ENCODE measurements around the gene PRDX6. TPM values are rescaled to one million over a fixed set of nuclear protein-coding genes. Genes with fewer than 3 reads are reported as not detected.

The PRDX6 gene
- total and polyA plus RNA-seq, 2 of the 4 experiments (the other 2 are of a cell fraction): 373 to 426 TPM

- dilution Hi-C loops (cut with HindIII; ENCODE audit: low sequenced_read_pairs, unreplicated experiment): no loop called here
- TF ChIP-seq BHLHE40 (IDR thresholded peaks at IDR 0.05; ENCODE audit: low read depth, low read length): no peak
- no peak for TF ChIP-seq CHD1 (IDR thresholded peaks at IDR 0.05; ENCODE audit: low read depth, low read length)
- TF ChIP-seq MXI1 (IDR thresholded peaks at IDR 0.05; ENCODE audit: borderline replicate concordance, low read depth, low read length): no peak
- TF ChIP-seq FOS (IDR thresholded peaks at IDR 0.05; ENCODE audit: low read depth, low read length): no peak
- TF ChIP-seq, protein P1, sequence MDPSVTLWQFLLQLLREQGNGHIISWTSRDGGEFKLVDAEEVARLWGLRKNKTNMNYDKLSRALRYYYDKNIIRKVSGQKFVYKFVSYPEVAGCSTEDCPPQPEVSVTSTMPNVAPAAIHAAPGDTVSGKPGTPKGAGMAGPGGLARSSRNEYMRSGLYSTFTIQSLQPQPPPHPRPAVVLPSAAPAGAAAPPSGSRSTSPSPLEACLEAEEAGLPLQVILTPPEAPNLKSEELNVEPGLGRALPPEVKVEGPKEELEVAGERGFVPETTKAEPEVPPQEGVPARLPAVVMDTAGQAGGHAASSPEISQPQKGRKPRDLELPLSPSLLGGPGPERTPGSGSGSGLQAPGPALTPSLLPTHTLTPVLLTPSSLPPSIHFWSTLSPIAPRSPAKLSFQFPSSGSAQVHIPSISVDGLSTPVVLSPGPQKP (IDR thresholded peaks at IDR 0.05; ENCODE audit: borderline replicate concordance, low read depth, low read length): no peak
- no peak for TF ChIP-seq SMC3 (IDR thresholded peaks at IDR 0.05; ENCODE audit: low read depth, low read length)
- TF ChIP-seq RCOR1 (IDR thresholded peaks at IDR 0.05; ENCODE audit: insufficient replicate concordance, low read length): no peak
- no peak for TF ChIP-seq CEBPB (IDR thresholded peaks at IDR 0.05; ENCODE audit: low read depth, low read length)
- TF ChIP-seq NFE2L2 (IDR thresholded peaks at IDR 0.05; ENCODE audit: low read depth, low read length): no peak
- no peak for TF ChIP-seq CTCF (conservative IDR thresholded peaks at IDR 0.05; ENCODE audit: low read depth, low read length)
- TF ChIP-seq RAD21 (IDR thresholded peaks at IDR 0.05; ENCODE audit: low read length): no peak
- no peak for TF ChIP-seq POLR2A (IDR thresholded peaks at IDR 0.05; ENCODE audit: low read depth, low read length)
- TF ChIP-seq MAZ (IDR thresholded peaks at IDR 0.05; ENCODE audit: borderline replicate concordance, low read depth, low read length): no peak
- TF ChIP-seq RFX5 (IDR thresholded peaks at IDR 0.05; ENCODE audit: low read depth, low read length): no peak
- TF ChIP-seq MAFK (IDR thresholded peaks at IDR 0.05; ENCODE audit: low read depth, low read length): no peak
Observed at GRCh38 chr1:173430677-173431303, 46.3 kb upstream of the PRDX6 start.

More at GRCh38 chr1:173430677-173431303, 46.3 kb upstream of the PRDX6 start:
- no peak overlapping the region for H2AK5ac ChIP-seq (ENCODE audit: low read depth, low read length)
- no peak overlapping the region for H3K27ac ChIP-seq (ENCODE audit: insufficient read depth, low read length)
- H2BK120ac ChIP-seq (ENCODE audit: low read depth, low read length): no peak overlapping the region
- H2AK9ac ChIP-seq (replicated peaks; ENCODE audit: low read depth, low read length, poor library complexity): no peak overlapping the region
- no peak overlapping the region for H4K8ac ChIP-seq (ENCODE audit: low read depth in 2 of 2, low read length in 2 of 2)
- no peak overlapping the region for H2AFZ ChIP-seq (replicated peaks; ENCODE audit: low read length, poor library complexity)
- H2BK5ac ChIP-seq (ENCODE audit: low read depth, low read length, poor library complexity, severe bottlenecking): peak overlapping the region; percentile 69
- ChIA-PET CTCF (interaction anchor here (0.6 to 3.6 kb wide), 6 partner anchors 48 to 686 kb away, joined by 3 to 17 read pairs (median 4); partner anchors contain the start of genes CENPL, DARS2 and PRDX6), POLR2A (ENCODE audit: unreplicated experiment) (interaction anchor here (1.3 kb wide), 1 partner anchor 47 kb away, joined by 3 read pairs; the partner anchor contains the start of gene PRDX6)
- no peak overlapping the region for H3K23ac ChIP-seq (ENCODE audit: low read depth, low read length)
- no peak overlapping the region for H3K14ac ChIP-seq (replicated peaks; ENCODE audit: low read depth, low read length)
- in situ Hi-C loops (cut with MboI; ENCODE audit: low sequenced_read_pairs): loop anchor here (10.0 kb wide), 1 partner anchor 394 kb away; the partner anchor contains the start of genes CENPL and DARS2
- no peak overlapping the region for H2BK20ac ChIP-seq (ENCODE audit: low read depth, low read length)
- H3K4me3 ChIP-seq (ENCODE audit: insufficient read depth, low read depth, low read length): no peak overlapping the region
- H2BK15ac ChIP-seq (ENCODE audit: low read depth, low read length): no peak overlapping the region
- H3K4ac ChIP-seq (ENCODE audit: low read depth, low read length): no peak overlapping the region
- WGBS, 2 experiments (ENCODE audit: extremely low coverage in 2 of 2, insufficient read length in 1 of 2): no CpG with 5 or more reads among the region's 2 CpGs
- H4K20me1 ChIP-seq (ENCODE audit: insufficient read depth, low read length): no peaks in the 10 kb centered on the region
- intact Hi-C loops (cut with micrococcal nuclease): loop anchor here (1.0 to 10.0 kb wide), 9 partner anchors 48 to 784 kb away; partner anchors contain the start of genes CENPL, DARS2, GAS5 and ZBTB37
- H4K5ac ChIP-seq (ENCODE audit: low read depth, low read length): no peak overlapping the region
- no peaks in the 10 kb centered on the region for H3K27me3 ChIP-seq (ENCODE audit: control insufficient read depth, insufficient read depth, low read length)
- H4K91ac ChIP-seq (ENCODE audit: insufficient read depth, low read depth, low read length): no peak overlapping the region
- peaks cover 5% of the 10 kb centered on the region; the same call in 1 of the 2 replicates for H3K4me1 ChIP-seq (ENCODE audit: control insufficient read depth, insufficient read depth, low read length)
- ATAC-seq (ENCODE audit: low read depth) (no peak), DNase-seq (no peak)
- H3K4me2 ChIP-seq (ENCODE audit: low read depth, low read length): peak overlapping the region; percentile 88
- H3K9me3 ChIP-seq (ENCODE audit: control insufficient read depth, insufficient read depth, low read length): no peaks in the 10 kb centered on the region
- H3K9me1 ChIP-seq (ENCODE audit: insufficient read depth, low read length): peaks cover 3% of the 10 kb centered on the region; the same call in 1 of the 2 replicates
- no TSS peak for BruUV-seq (replicated peaks)
- H3K79me1 ChIP-seq (ENCODE audit: low read depth in 1 of 2, low read length in 2 of 2): peaks cover 0 to 9% of the 10 kb centered on the region in 2 experiments; a peak in 1 of 4 replicates
- no peaks in the 10 kb centered on the region for H3K36me3 ChIP-seq (ENCODE audit: control insufficient read depth, insufficient read depth, low read length)
- no peak overlapping the region for H3K56ac ChIP-seq (ENCODE audit: extremely low read depth, insufficient read depth, low read length)
- H3K9ac ChIP-seq (ENCODE audit: low read depth, low read length): no peak overlapping the region
- H3K18ac ChIP-seq (ENCODE audit: low read depth, low read length): no peak overlapping the region

All from IMR-90 (cell line).